GM18870 (cell line): ENCODE results near the gene ASZ1.
A peak's percentile ranks its signal among the peaks of the same experiment; 100 is the strongest.
"Not testable (repeated sequence)": the region's sequence is repeated elsewhere in the genome, so short reads cannot be mapped to it uniquely, and the experiment has no call there.

Source experiments
- ATAC-seq: cut with Tn5 transposase; IDR thresholded peaks from one replicate; pipeline ENCODE4 v1.9.1; 2021; ENCODE audit warnings: moderate library complexity; ENCODE audit not compliant: unreplicated experiment

Gene ASZ1, protein sequence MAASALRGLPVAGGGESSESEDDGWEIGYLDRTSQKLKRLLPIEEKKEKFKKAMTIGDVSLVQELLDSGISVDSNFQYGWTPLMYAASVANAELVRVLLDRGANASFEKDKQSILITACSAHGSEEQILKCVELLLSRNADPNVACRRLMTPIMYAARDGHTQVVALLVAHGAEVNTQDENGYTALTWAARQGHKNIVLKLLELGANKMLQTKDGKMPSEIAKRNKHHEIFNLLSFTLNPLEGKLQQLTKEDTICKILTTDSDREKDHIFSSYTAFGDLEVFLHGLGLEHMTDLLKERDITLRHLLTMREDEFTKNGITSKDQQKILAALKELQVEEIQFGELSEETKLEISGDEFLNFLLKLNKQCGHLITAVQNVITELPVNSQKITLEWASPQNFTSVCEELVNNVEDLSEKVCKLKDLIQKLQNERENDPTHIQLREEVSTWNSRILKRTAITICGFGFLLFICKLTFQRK

DNA sequence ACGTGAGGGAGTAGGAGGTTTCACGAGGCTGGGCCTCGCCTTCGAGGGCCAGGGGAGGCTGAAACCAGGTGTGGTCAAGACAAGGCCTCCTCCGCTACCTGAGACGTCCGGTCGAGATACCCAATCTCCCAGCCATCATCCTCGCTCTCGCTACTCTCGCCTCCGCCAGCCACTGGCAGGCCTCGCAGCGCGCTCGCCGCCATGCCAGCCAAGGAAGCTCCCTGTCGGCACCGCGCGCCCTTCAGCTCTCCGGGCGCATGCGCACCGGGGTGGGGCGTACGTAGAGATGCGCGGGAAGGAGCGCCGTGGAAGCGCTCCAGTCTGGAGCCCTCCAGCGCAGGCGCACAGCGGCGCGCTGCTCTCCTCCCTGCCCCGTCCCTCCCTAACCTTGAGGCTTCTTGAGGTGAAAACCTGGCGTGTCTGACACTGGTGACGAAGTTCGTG, at the start of gene ASZ1:
TSS of gene ASZ1 (minus strand) at position 236 of the 444 bp plus-strand sequence. CDS start at position 203, 33 bp downstream.
- ATAC-seq = no peak

DNA sequence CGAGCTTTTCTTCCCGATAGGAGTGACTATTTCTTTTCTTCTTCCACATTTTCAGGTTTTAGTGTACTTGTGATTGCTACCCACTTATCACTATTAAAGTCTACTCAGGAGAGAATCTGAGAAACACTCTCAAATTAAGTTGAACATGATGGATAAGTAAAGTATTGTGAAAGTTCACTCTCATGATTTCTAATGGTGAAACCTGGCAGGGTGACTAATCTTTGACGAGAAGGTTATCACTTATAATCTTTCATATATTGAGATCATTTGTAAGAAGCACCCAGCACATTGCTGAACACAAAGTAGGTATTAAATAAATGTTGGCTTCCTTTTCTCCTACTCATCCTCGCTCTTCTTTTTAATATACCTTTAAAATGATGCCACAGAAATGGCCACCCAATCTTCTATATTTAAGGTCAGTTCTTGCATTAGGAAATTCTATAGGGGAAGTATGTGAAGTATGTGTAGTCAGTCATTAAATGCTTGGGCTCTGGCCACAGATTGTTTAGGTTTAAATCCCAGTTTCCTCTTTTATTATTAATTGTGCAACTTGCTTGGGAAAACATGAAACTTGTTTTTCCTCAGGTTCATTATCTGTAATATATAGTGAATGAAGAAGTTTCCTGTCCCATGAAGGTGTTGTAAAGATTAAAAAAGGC, 49.4 kb upstream of the ASZ1 start:
- no peak for ATAC-seq

DNA sequence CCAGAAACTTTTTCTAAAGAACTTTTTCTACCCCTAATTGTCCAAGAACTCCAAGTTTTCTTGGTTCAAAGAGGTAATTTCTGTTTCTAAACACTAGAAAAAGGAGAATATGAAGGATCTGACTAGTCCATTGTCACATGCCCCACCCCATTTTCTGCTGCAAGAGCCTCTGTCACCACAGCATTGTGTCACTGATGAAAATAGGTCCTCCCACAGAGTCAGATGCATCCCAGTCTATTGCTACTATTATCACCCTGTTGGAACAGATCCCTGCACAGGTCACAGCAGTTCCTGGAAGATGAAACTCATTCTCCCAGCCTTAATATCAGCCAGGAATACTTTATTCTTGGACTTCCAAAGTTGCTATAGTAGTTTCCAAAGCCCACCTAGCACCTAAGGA, 45.0 kb upstream of the ASZ1 start:
- ATAC-seq = no peak

DNA sequence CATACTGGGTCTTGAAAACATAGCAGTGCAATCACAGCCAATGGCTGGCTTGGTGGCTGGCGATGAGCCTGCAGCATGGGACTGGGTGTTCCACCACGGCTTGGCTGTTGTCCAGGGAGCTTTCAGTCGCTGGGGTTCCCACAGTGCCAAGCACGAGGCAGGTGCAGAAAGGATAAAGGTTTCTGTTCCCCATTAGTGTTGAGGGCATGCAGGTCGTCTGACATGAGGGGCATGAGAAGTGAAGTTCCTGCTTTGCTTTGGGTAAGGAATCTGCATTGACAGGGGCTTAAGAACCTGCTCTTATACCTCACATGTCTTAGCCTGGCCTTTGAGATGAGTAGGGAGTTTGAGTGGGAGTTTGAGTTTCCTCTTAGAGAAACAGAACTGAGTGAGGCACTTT, 43.5 kb upstream of the ASZ1 start:
- ATAC-seq = no peak

DNA sequence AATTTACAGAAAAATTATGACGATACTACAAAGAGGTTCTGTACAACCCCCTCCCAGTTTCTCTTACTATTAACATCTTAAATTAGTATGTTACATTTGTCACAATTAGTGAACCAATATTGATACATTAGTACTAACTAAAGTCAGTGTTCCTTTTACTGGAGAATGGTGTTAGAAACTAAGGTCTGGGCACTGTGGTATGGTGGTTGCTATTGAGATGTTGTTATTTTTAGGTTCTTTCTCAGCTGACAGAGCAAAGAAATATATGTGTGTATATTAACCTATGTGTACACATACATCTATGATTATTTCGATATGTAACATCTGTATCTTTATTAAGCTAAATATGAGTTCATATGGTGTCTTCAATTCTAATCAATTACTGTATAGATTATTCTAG, 40.9 kb upstream of the ASZ1 start:
- ATAC-seq = no peak

DNA sequence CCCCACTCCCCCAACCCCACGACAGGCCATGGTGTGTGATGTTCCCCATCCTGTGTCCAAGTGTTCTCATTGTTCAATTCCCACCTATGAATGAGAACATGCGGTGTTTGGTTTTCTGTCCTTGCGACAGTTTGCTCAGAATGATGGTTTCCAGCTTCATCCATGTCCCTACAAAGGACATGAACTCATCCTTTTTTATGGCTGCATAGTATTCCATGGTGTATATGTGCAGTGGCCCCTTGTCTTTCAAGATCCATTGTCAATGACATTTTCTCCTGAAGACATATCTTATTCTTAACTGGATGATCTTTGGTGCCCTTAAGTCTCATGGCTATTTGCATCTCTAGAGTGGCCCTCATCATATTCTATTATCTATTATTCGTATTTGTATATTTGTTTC, 33.5 kb upstream of the ASZ1 start:
- not testable (repeated sequence) for ATAC-seq

DNA sequence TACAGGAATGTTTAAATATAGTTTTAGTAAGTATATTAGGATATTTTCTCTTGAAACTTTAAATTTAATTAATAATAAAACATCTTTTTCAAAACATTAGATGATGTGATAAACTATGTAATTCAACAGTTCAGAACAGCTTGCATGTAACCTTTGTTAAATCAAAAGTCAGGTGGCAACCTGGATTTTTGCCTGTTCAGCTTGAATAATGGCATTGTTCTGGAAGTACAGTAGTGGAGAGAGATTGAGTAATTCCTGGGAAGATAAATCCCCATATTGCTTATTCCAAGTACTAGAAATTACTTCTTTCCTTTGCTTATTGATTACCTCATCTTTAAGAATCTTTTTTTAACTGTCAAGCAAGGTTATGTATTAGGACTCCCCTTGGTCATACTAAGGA, 32.4 kb upstream of the ASZ1 start:
- no peak for ATAC-seq

DNA sequence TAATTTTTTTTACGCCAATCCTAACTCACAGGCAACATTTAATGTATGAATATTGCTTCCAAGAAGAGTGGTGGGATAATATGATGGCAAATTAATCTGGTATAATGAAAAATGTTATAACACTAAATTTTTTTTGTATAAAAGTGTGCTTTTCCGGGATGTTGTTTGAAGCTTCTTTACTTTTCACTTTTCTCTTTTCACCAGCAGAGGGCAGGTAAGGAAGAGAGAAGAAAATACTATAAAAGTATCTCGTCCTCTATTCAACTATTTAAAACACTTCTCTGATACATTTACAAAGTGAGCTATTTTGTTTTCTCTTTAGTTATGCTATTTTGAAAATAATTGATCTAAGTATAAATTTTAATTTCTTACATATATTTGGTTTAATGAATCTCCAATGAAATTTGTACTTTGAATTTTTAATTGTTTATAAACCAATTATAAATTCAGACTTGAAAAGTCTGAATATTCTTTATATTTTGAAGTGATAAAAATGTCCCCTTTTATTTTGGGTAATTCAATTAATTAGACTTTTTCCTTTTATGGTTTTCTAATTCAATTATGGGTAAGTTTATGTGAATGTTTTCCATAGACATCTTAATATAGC, 31.8 kb upstream of the ASZ1 start:
- ATAC-seq = no peak

DNA sequence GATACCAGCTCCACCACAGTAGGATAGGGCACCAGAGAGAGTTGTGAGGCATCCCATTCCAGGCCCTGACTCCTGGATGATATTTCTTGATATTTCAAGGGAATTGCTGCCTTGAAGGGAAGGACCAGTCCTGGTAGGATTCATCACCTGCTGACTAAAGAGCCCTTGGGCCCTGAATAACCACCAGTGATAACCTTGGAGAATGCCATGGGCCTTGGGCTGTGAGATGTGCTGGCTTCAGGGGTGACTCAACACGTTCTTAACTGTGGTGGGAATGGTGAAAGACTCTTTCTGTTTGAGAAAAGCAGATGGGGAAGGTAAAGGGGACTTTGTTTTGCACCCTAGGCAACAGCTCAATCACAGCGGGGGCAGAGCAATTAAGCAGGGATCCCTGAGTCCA, 21.4 kb upstream of the ASZ1 start:
- no peak for ATAC-seq

DNA sequence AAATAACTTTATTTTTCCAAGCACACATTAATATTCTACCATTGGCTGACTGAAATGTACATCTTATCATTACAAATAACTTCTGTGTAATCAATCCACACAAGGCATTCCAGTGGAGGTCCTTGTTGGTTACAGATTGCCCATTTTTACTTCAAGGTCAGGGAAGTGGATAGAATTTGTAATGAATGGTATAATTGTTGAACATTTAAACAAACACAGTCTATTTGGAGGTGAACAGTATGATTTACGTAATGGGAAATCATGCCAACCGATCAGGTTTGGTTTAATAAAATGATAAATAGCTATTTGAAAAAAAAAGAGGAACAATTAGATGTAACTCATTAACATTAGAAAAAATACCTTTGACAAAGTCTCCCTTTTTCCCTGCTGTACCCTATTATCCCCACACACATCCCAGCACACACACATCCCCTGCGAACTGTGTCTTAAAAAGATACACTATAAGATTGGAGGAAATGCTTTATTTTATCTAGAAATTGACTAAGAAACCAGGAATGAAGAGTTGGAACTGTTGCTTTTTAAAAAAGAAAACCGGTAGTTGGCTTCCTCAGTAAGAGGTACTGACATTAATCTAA, 19.0 kb upstream of the ASZ1 start:
- no peak for ATAC-seq

DNA sequence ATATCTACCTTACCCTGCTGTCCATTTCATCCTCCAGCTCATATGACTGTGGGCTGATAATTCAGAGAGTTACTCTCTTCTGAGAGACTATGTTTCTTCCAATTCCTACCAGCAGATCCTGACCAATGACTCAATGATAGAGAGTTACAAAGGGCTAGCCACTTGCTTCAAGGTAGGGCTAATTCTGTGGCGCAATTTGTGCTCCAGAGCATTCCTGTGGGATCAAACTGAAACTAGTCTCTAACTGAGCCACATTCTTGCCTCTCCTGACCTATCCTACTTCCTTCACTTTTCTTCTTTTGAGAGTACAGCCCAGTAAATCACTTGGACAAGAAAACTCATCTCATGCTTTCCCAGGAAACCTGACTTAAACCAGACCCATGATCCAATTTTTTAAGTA, 17.9 kb upstream of the ASZ1 start:
- ATAC-seq = no peak

DNA sequence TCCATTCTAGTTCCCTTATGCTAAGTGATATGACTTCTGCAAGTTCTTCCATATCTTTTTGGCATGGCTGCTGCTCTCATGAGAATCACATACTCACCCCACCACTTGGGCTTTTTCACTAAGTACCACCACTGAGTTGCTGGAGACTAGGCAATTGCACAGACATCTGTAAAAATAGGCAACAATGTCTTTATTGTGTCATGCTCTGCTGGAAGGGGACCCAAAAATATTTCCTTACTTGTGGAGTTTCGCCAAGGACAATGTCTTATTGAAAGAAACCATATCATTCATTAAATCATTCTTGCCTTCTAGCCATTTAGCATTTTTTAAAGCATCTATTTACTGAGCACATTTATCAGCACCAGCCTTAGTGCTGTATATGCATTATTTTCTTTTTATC, 17.4 kb upstream of the ASZ1 start:
- ATAC-seq = no peak

DNA sequence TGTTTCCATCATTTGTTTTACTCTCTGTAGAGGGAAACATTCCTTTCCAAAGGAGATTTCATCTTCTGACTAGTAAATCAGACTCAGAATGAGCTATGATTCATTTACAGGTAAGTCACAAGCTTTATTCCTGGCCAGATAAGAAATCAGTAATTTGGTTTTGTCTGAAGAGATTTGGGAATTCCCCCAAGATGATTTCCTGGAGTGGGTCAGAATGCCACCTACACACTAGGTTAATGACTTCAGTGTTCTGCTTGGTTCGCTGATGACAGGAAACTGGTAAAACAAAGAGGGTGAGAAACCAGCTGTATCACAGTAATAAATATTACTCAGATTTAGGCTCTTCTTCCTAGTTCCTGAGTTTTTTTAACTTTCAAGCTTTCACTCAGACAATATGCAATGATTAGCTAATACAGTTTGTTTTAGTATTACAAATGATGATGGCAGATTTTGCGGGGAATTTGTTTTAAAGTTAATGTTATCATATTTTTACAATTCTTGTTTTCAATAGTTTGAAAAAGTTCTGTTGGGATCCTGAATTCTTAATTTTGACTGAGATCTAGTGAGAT, 8.3 kb upstream of the ASZ1 start:
- ATAC-seq = peak; percentile 99

DNA sequence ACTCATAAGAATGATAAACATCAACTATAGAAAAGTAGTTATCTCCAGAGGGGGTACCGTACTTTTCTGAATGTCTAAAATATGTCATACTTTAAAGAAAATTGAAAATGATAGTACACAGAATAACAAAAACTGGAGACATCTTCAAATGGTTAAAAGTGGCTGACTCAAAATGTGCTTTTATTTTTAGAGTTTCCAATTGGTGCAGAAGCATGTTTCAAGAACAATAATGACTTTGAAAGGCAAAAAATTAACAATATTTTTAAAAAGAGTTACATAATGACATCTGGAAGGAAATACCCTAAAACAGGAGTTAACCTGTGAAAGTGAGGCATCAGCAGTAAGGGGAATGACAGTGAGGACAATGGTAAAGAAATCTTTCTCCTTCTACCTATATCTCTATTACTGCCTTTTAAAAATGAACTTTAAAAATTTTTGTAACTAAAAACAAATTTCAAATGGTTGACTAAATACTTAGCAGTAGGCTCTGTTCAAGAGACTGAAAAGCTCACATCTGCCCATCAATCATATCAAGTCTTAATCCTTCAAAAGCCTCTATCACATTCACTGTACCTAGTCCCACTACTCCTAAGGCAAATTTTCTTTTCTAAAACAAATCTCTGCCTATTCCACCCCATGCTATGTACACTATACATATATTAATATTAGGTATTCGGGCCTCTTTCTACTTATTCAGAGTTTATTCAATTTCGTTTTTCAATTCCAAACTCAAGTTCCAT, 3.0 kb downstream of the ASZ1 start:
- ATAC-seq = peak; percentile 92

DNA sequence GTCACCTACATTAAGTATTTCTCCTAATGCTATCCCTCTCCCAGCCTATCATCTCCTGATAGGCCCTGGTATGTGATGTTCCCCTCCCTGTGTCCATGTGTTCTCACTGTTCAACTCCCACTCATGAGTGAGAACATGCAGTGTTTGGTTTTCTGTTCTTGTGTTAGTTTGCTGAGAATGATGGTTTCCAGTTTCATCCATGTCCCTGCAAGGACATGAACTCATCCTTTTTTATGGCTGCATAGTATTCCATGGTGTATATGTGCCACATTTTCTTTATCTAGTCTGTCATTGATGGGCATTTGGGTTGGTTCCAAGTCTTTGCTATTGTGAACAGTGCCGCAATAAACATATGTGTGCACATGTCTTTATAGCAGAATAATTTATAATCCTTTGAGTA, 12.7 kb downstream of the ASZ1 start:
- ATAC-seq = not testable (repeated sequence)

DNA sequence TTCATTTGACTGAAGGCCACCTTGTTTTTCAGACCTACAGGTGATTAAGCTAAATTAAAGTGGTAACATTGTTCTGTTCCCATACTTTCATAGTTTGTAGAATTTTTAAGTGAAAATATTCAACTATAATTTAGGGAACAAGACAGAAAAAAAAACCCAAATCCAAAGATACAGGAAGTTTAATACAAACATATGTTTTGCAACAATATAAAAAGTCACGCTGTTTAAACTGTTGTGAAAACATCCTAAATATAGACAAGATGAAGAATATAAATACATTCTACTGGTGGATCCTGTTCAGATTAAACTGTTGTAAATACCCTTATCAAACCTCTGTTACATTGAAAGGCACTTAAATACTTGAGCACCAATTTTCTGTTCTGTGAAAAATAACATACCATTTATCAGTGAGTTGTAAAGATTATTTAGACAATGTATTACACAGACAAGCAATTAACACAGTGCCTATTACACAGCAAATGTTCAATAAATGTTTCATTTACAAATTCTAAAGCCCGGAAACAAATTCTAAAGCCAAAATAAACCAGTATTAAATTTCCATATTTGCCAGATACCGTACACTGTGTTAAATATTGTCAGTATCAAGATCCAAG, 14.2 kb downstream of the ASZ1 start:
- ATAC-seq = no peak

DNA sequence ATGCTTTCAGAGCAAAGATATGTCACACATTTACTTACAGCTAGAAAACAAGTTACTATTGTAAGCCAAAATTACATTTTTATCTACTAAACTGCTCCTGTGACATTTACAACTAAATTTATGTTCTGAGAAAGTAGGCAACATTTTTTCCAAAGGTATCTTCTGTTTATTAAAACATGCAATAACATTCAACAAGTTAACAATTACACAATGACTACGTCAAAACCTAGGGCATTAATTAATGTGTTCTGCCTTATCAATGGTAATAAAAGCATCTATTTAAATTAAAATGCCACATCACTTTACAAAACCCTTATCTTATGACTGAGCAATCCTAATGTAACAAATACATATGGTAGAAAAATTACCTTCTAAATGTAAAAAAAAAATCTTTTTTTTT, 14.9 kb downstream of the ASZ1 start:
- ATAC-seq = no peak

DNA sequence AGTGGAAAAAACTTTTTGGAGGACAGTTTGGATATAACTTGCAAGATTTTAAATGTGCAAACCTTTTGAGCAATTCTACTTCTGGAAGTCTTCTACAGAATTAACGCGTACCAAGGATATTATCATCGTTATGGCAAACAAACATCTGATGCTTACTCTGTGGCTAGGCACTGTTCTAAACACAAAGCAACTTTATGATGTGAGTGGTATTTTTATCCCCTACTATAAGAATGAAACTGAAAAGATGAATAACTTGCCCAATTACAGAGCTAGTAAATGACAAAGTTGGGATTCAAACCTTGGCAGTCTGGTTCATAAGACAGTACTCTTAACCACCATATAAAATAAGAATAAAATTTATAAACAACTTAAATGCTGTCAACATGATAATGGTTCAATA, 15.8 kb downstream of the ASZ1 start:
- peak; percentile 76 for ATAC-seq

DNA sequence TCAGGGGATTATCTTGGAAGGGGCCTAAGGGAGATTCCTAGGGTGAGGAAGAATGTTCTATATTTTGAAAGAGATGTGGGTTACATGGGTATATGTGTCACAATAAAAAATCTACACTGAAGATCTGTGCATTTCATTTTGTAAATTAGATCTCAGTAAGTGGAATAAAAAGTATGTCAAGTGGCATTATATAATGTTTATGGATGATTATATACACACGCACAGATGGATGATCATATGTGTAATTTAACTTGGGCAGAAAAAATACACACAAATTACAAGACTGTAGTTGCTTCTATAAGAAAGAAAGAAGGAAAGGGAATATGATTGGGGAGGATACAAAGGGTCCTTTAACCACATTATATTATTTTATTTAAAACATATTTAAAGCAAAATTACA, 18.5 kb downstream of the ASZ1 start:
- no peak for ATAC-seq

DNA sequence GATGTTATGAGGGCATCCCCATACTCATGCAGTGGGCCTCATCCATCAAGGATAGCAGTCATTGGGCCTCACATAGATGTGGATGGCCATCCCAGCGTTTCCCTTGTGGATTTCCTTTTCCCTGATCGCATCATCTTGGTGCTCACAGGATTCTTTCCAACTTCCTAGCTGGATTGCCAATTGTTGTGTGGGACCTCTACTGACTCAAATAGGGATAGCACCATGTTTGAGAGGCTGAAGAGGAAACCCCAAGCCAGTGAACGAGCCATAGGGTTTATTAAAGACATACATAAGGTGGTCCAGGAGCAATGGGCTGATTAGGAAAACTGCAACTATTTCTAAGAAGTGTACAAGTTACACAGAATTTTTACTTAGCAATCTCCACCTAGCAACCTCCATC, 21.8 kb downstream of the ASZ1 start:
- no peak for ATAC-seq
